PC-3 (cell line): ENCODE results near the gene DCDC2.

Experiments
- CTCF ChIP-seq: fragments of 300-600 bp; sonication (generic); conservative IDR thresholded peaks from 2 replicates; pipeline ENCODE4 v1.5.1; 2017; ENCODE audit warnings: antibody characterized with exemption, low read depth, mild to moderate bottlenecking, low read length
- EZH2 ChIP-seq: fragments of 300-600 bp; sonication (generic); IDR thresholded peaks from one replicate; pipeline ENCODE4 v1.6.1; 2017; ENCODE audit warnings: antibody characterized with exemption, mild to moderate bottlenecking, low read length; ENCODE audit not compliant: unreplicated experiment
- EZH2phosphoT487 ChIP-seq: fragments of 300-600 bp; sonication (generic); IDR thresholded peaks from 2 replicates; pipeline ENCODE4 v1.6.1; 2018; ENCODE audit warnings: mild to moderate bottlenecking, antibody characterized with exemption, low read length, borderline replicate concordance

GRCh38 chr6:24146871-24147270 lies 211.0 kb downstream of the DCDC2 start:
- TF ChIP-seq CTCF: no peak
- no peak for TF ChIP-seq EZH2
- no peak for TF ChIP-seq EZH2phosphoT487
